WI38 (cell line): Measurements from ENCODE around the gene CAND2.
"Not testable (repeated sequence)": the region's sequence is repeated elsewhere in the genome, so short reads cannot be mapped to it uniquely, and the experiment has no call there.

ENCODE experiments used
- H3K4me3 ChIP-seq: 2 replicates; pipeline ENCODE4 v1.5.1; 2011; ENCODE audit warnings: low read depth, mild to moderate bottlenecking, control low read depth, low read length
- CTCF ChIP-seq: IDR thresholded peaks from 2 replicates; pipeline ENCODE4 v1.5.1; 2012; ENCODE audit warnings: low read depth, mild to moderate bottlenecking, control low read depth, low read length

CAND2 gene

GRCh38 chr3:12852201-12852600, 55.7 kb downstream of the CAND2 start:
- H3K4me3 ChIP-seq, result no peak overlapping the region
- no peak for TF ChIP-seq CTCF

DNA sequence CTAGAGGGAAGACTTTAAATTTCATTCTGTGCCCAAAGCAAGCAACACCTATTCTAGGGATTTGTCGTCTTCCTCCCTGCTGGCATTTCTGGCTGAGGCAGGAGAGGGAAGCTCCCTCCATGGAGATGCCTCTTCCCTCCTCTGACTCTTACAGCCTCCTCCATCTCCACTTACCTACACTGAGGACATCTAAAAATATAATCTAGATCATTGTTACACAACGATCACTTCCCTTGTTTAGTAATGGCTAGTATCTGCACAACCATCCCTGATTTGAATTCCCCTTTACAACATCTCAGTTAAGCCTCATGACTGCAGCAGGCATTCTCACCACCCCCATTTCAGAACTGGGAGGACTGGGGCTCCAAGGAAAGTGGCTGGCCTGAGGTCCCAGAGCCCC, 57.4 kb downstream of the CAND2 start:
- not testable (repeated sequence) for H3K4me3 ChIP-seq

DNA sequence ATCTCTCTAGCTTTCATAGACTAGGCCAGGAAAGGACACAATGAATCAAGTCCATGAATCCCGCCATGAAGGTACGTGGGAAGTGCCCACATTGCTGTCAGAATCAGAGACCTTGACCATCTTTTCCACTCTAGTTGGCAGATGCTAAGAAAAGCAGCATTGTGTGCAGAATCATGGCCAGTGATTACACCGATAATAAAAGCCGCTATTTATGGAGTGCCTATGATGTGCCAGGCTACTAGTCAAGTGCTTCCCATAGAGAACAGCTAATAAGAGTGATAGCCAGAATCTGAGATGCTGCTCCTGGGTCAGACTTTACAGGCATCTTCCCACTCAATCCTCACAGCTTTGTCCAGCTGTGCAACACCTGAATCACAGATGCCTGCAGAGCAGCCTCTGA, 58.1 kb downstream of the CAND2 start:
- no peak for TF ChIP-seq CTCF

GRCh38 chr3:12856626-12857025, 60.1 kb downstream of the CAND2 start:
- H3K4me3 ChIP-seq, result no peak overlapping the region
- no peak for TF ChIP-seq CTCF

More for the DNA sequence above, 58.1 kb downstream of the CAND2 start:
- H3K4me3 ChIP-seq, result no peak overlapping the region

DNA sequence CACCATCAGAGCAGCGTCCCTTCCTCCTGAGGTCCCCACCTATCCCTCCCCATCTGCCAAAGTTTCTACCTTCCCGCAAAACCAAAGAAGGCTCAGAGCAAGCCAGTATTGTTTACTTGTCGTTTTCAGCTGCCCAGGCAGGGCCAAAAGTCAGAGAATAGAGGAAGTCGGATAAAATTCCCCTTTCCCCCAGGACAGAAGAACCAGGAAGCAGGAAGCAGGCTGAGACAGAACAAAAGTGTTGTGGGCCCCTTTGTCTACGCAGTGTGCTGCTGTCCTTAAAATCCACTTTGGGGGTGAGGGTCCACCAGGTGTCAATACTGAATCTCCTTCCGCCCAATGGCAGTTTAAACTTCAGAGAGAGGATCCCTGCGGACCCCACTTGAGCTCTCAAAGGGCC, 63.4 kb downstream of the CAND2 start:
- TF ChIP-seq CTCF, result no peak
- no peak overlapping the region for H3K4me3 ChIP-seq

DNA sequence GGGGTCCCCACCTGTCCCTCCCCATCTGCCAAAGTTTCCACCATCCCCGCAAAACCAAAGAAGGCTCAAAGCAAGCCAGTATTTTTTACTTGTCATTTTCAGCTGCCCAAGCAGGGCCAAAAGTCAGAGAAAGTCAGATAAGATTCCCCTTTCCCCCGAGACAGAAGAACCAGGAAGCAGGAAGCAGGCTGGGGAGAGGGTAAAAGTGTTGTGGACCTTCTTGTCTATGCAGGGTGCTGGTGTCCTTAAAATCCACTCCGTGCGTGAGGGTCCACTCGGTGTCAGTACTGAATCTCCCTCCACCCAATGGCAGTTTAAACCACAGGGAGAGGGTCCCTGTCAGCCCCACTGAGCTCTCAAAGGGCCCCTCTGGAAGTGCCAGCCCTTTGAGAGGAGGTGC, 65.1 kb downstream of the CAND2 start:
- TF ChIP-seq CTCF, result no peak
- H3K4me3 ChIP-seq, result no peak overlapping the region

DNA sequence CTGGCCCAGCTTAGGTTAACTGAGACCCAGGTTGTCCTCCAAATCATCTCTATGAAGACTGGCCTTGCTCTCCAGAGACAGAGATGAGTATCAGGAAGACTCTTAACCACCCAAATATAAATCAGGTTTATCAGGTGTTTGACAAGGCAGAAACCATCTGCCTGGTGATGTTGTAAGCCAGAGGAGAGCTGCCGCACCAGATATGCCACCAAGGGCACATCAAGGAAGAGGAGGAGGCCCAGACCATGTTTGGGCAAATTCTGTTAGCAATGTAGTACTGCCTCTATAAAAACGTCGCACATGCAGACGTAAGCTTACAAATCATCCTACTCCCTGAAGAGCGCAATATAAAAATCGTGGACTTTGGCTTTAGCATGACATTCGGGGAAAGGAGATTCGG, 65.9 kb downstream of the CAND2 start:
- TF ChIP-seq CTCF, result no peak
- no peak overlapping the region for H3K4me3 ChIP-seq

- no peak overlapping the region for H3K4me3 ChIP-seq
- no peak for TF ChIP-seq CTCF
Observed at GRCh38 chr3:12865271-12865670, 68.8 kb downstream of the CAND2 start.
